Renal pelvis (tissue), 4 donors: ENCODE results near the gene MDFIC. TPM values are rescaled to one million over a fixed set of nuclear protein-coding genes. Genes with fewer than 3 reads are reported as not detected.

Source experiments
- DNase-seq: peaks from one replicate; pipeline ENCODE4 v3.0.0-alpha.2; 2013
- polyA plus RNA-seq, 3 donors: library from polyadenylated mRNA; unstranded; fragments of 120-200 nt; gene quantifications; one replicate each; pipeline ENCODE4 v1.2.1, GENCODE V29; 2013; ENCODE audit not compliant: insufficient read length in 3 of 3

Gene MDFIC
- polyA plus RNA-seq, 3 donors, result 25.7 to 29.7 (median 26.9) TPM

GRCh38 chr7:114986190-114987180, 64.6 kb downstream of the MDFIC start:
- DNase-seq, result no peak

- no peak for DNase-seq
Observed at GRCh38 chr7:114988026-114988425, 66.1 kb downstream of the MDFIC start.

GRCh38 chr7:114988755-114989375, 67.0 kb downstream of the MDFIC start:
- no peak for DNase-seq

- DNase-seq, result no peak
Observed at GRCh38 chr7:114989531-114989930, 67.6 kb downstream of the MDFIC start.

GRCh38 chr7:114997487-114998404, 75.9 kb downstream of the MDFIC start:
- DNase-seq, result no peak

GRCh38 chr7:115004121-115004520, 82.2 kb downstream of the MDFIC start:
- DNase-seq, result no peak

GRCh38 chr7:115005251-115005650, 83.4 kb downstream of the MDFIC start:
- no peak for DNase-seq

GRCh38 chr7:115005953-115006352, 84.1 kb downstream of the MDFIC start:
- no peak for DNase-seq

GRCh38 chr7:115007751-115008150, 85.9 kb downstream of the MDFIC start:
- DNase-seq, result no peak

- no peak for DNase-seq
Observed at GRCh38 chr7:115008465-115009114, 86.7 kb downstream of the MDFIC start.

- no peak for DNase-seq
Observed at GRCh38 chr7:115009139-115009538, 87.2 kb downstream of the MDFIC start.

GRCh38 chr7:115009736-115010440, 88.0 kb downstream of the MDFIC start:
- no peak for DNase-seq

GRCh38 chr7:115010441-115010820, 88.5 kb downstream of the MDFIC start:
- DNase-seq, result no peak

- DNase-seq, result no peak
Observed at GRCh38 chr7:115013886-115014285, 92.0 kb downstream of the MDFIC start.

GRCh38 chr7:115014794-115015193, 92.9 kb downstream of the MDFIC start:
- no peak for DNase-seq

- DNase-seq, result no peak
Observed at GRCh38 chr7:115015619-115016018, 93.7 kb downstream of the MDFIC start.

GRCh38 chr7:115019882-115020605, 98.2 kb downstream of the MDFIC start:
- no peak for DNase-seq

- no peak for DNase-seq
Observed at GRCh38 chr7:115023219-115023618, 101.3 kb downstream of the MDFIC start.

- DNase-seq, result no peak
Observed at GRCh38 chr7:115024276-115024675, 102.4 kb downstream of the MDFIC start.
